ENCODE measurements around the gene SMIM31. TPM values are rescaled to one million over a fixed set of nuclear protein-coding genes. Genes with fewer than 3 reads are reported as not detected.

SMIM31 gene
- total RNA-seq, 4 donors from 2014 or later = 0.17 TPM; not detected in 3

DNA sequence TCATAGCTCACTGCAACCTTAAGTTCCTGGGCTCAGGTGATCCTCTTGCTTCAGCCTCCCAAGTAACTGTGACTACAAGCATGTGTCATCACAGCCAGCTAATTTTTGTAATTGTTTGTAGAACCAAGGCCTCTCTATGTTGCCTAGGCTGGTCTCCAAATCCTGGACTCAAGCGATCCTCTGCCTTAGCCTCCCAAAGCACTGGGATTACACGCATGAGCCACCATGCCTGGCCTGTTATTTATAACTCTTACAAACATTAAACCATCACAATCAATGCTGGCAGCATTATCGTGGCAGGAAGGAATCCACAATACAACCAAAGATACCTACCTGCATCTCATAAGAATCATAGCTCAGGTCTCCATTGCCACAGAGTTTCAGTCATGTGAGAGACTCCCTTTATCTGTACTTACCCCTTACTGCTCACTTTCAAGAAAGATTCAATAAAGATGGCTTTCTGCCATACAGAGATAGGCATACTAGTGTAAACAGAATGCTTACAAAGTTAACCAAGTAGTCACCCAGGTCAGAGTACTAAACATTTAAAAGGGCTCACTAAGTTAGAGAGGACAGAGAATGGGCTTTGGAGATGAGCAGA, 48.5 kb downstream of the SMIM31 start:
- WGBS, 2 donors (ENCODE audit: low coverage in 1 of 2) = 80% methylated on average over 1 to 2 of the region's 3 CpGs
- ATAC-seq = no peak

DNA sequence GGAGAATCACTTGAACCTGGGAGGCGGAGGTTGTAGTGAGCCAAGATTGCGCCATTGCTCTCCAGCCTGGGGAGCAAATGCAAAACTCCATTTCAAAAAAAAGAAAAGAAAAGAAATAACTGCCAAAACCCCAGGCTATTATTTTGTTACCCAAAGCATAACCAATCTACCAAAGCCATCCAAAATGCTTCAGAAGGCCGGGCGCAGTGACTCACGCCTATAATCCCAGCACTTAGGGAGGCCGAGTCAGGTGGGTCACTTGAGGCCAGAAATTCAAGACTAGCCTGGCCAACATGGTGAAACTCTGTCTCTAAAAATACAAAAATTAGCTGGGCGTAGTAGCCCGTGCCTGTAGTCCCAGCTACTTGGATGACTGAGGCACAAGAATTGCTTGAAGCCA, 49.8 kb downstream of the SMIM31 start:
- Histone ChIP-seq H3K27ac (no peak overlapping the region), H3K36me3 (no peaks in the 10 kb centered on the region), H3K27me3 (peaks cover 10% of the 10 kb centered on the region), H3K9me3 (no peaks in the 10 kb centered on the region), H3K4me1 (no peaks in the 10 kb centered on the region), H3K4me3 (no peak overlapping the region)
- 93 to 98% methylated on average over 6 of the region's 8 CpGs for WGBS, 2 donors (ENCODE audit: low coverage in 1 of 2)
- ATAC-seq = no peak
- no peak for TF ChIP-seq POLR2AphosphoS5 (IDR thresholded peaks at IDR 0.05)
- TF ChIP-seq EP300 (IDR thresholded peaks at IDR 0.05) = no peak
- TF ChIP-seq POLR2A (IDR thresholded peaks at IDR 0.05) = no peak
- TF ChIP-seq, protein P1, sequence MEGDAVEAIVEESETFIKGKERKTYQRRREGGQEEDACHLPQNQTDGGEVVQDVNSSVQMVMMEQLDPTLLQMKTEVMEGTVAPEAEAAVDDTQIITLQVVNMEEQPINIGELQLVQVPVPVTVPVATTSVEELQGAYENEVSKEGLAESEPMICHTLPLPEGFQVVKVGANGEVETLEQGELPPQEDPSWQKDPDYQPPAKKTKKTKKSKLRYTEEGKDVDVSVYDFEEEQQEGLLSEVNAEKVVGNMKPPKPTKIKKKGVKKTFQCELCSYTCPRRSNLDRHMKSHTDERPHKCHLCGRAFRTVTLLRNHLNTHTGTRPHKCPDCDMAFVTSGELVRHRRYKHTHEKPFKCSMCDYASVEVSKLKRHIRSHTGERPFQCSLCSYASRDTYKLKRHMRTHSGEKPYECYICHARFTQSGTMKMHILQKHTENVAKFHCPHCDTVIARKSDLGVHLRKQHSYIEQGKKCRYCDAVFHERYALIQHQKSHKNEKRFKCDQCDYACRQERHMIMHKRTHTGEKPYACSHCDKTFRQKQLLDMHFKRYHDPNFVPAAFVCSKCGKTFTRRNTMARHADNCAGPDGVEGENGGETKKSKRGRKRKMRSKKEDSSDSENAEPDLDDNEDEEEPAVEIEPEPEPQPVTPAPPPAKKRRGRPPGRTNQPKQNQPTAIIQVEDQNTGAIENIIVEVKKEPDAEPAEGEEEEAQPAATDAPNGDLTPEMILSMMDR (IDR thresholded peaks at IDR 0.05) = no peak

More for the DNA sequence above, 48.5 kb downstream of the SMIM31 start:
- TF ChIP-seq POLR2AphosphoS5 (IDR thresholded peaks at IDR 0.05) (no peak), POLR2A (IDR thresholded peaks at IDR 0.05) (no peak), EP300 (IDR thresholded peaks at IDR 0.05) (no peak)
- TF ChIP-seq, protein P1 (IDR thresholded peaks at IDR 0.05) = no peak
- H3K27ac ChIP-seq = no peak overlapping the region
- peaks cover 10% of the 10 kb centered on the region for H3K27me3 ChIP-seq
- H3K9me3 ChIP-seq = no peaks in the 10 kb centered on the region
- no peaks in the 10 kb centered on the region for H3K4me1 ChIP-seq
- no peak overlapping the region for H3K4me3 ChIP-seq
- no peaks in the 10 kb centered on the region for H3K36me3 ChIP-seq

DNA sequence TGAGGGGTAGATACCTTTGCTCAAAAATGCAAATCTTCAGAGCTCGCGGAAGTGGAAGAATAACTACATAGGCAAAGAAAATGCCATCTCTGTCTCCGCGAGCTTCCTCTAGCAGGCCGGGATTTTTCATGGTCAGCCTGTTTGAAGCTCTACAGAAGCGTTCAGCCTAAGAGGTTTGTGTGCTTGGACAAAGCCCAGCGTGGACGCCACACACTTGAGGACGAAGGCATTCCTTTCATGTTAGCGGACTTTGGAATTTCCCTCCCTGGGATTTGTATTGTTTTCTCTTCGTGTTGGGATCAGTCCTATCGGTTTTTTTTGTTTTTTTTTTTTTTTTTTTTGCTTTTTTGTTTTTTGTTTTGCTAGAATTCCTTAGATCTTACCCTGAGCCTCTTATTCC, 53.7 kb downstream of the SMIM31 start:
- no peak for ATAC-seq
- no peaks in the 10 kb centered on the region for H3K4me1 ChIP-seq
- no peaks in the 10 kb centered on the region for H3K9me3 ChIP-seq
- no peak overlapping the region for H3K27ac ChIP-seq
- 72 to 80% methylated on average over 5 to 12 of the region's 12 CpGs for WGBS, 2 donors (ENCODE audit: low coverage in 1 of 2)
- H3K27me3 ChIP-seq = peaks cover 10% of the 10 kb centered on the region
- TF ChIP-seq EP300 (IDR thresholded peaks at IDR 0.05) = no peak
- no peak for TF ChIP-seq POLR2A (IDR thresholded peaks at IDR 0.05)
- TF ChIP-seq POLR2AphosphoS5 (IDR thresholded peaks at IDR 0.05) = no peak
- TF ChIP-seq, protein P1 (IDR thresholded peaks at IDR 0.05) = no peak
- H3K36me3 ChIP-seq = no peaks in the 10 kb centered on the region
- no peak overlapping the region for H3K4me3 ChIP-seq

DNA sequence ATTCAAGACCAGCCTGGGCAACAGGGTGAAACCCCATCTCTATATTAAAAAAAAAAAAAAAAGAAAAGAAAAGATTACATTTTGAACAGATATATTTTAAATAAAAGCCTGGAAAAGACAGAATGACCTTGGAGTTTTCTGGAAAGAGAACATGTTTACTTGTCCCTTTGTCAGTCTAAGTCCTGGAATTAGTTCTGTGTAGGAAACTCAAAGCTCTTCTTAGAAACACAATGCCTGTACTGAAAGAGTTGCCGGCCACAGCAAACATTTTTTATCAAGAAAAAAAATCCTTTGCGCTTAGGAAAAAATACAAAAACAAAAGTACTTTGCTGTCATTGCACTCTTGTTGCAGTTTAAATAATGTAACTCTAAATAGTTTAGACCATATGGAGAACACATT, 59.6 kb downstream of the SMIM31 start:
- no peaks in the 10 kb centered on the region for H3K36me3 ChIP-seq
- WGBS, 2 donors (ENCODE audit: low coverage in 1 of 2) = 32 to 39% methylated on average over 2 of the region's 2 CpGs
- ATAC-seq = no peak
- no peak overlapping the region for H3K27ac ChIP-seq
- no peaks in the 10 kb centered on the region for H3K27me3 ChIP-seq
- TF ChIP-seq POLR2AphosphoS5 (IDR thresholded peaks at IDR 0.05) (no peak), POLR2A (IDR thresholded peaks at IDR 0.05) (no peak), EP300 (IDR thresholded peaks at IDR 0.05) (no peak)
- TF ChIP-seq, protein P1 (IDR thresholded peaks at IDR 0.05) = no peak
- no peaks in the 10 kb centered on the region for H3K9me3 ChIP-seq
- H3K4me3 ChIP-seq = no peak overlapping the region
- no peaks in the 10 kb centered on the region for H3K4me1 ChIP-seq

DNA sequence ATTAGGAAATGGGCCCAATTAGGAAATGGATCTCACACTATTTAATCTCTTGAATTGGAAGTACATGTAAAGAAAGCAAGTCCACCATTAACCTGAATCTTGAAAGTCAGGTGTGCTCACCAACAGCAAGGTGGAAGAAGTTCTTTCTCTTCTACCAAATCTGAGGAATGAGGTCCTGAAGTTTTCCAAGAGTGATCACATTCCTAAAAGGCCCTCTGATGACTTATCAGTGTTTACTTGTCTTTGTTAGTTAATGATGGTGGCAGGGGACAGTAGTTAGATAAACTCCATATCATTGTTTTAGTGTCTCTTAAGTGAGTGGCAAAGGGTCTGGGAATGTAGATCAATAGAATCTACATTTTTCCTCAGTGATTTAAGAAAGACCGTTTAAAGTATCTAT, 61.8 kb downstream of the SMIM31 start:
- no peaks in the 10 kb centered on the region for H3K4me1 ChIP-seq
- WGBS, 2 donors (ENCODE audit: low coverage in 1 of 2) = 47% methylated on average over 1 of the region's 1 CpG; no CpG with 5 or more reads in 1 of the 2 donors
- TF ChIP-seq, protein P1 (IDR thresholded peaks at IDR 0.05) = no peak
- TF ChIP-seq POLR2AphosphoS5 (IDR thresholded peaks at IDR 0.05) (no peak), EP300 (IDR thresholded peaks at IDR 0.05) (no peak), POLR2A (IDR thresholded peaks at IDR 0.05) (no peak)
- no peak overlapping the region for H3K27ac ChIP-seq
- no peaks in the 10 kb centered on the region for H3K9me3 ChIP-seq
- no peaks in the 10 kb centered on the region for H3K36me3 ChIP-seq
- no peak overlapping the region for H3K4me3 ChIP-seq
- H3K27me3 ChIP-seq = no peaks in the 10 kb centered on the region
- ATAC-seq = no peak
